SK-N-SH treated with all-trans-retinoic acid at 6 μM for 48 hours (cell line): Measurements from ENCODE around the gene CPXM2.

ENCODE experiments used
- ATAC-seq: fragments of 200-7000 bp; cut with Tn5 transposase; 3 replicates; pipeline ENCODE4 v1.9.1; 2020; ENCODE audit warnings: mild to moderate bottlenecking, moderate library complexity
- ARNTL ChIP-seq: fragments of 450-650 bp; formaldehyde crosslinking; IDR thresholded peaks from 2 replicates; pipeline ENCODE4 v1.5.0; 2020; ENCODE audit warnings: low read depth, mild to moderate bottlenecking, moderate library complexity, borderline replicate concordance
- BACH2 ChIP-seq: fragments of 250-450 bp; sonication (Bioruptor Pico); IDR thresholded peaks from 2 replicates; pipeline ENCODE4 v1.9.0; 2021; ENCODE audit warnings: mild to moderate bottlenecking, borderline replicate concordance
- CREB5 ChIP-seq: fragments of 250-450 bp; sonication (Bioruptor Pico); IDR thresholded peaks from 2 replicates; pipeline ENCODE4 v1.5.1; 2020; ENCODE audit warnings: low read depth, mild to moderate bottlenecking, moderate library complexity
- CSDC2 ChIP-seq: fragments of 250-450 bp; sonication (Bioruptor Pico); IDR thresholded peaks from 2 replicates; pipeline ENCODE4 v1.5.0; 2020; ENCODE audit warnings: mild to moderate bottlenecking, moderate library complexity
- ESRRG ChIP-seq: fragments of 250-450 bp; sonication (Bioruptor Pico); IDR thresholded peaks from 2 replicates; pipeline ENCODE4 v1.6.1; 2021; ENCODE audit warnings: mild to moderate bottlenecking
- GLIS3 ChIP-seq: fragments of 250-450 bp; sonication (Bioruptor Pico); IDR thresholded peaks from 2 replicates; pipeline ENCODE4 v1.5.0; 2020; ENCODE audit warnings: mild to moderate bottlenecking, moderate library complexity
- OSR1 ChIP-seq: fragments of 250-450 bp; sonication (Bioruptor Pico); IDR thresholded peaks from 2 replicates; pipeline ENCODE4 v1.8.0; 2022; ENCODE audit warnings: moderate library complexity, mild to moderate bottlenecking, inconsistent platforms
- PPARA ChIP-seq: fragments of 250-450 bp; sonication (Bioruptor Pico); IDR thresholded peaks from 2 replicates; pipeline ENCODE4 v1.5.0; 2020; ENCODE audit warnings: mild to moderate bottlenecking, borderline replicate concordance
- RARB ChIP-seq: fragments of 250-450 bp; sonication (Bioruptor Pico); IDR thresholded peaks from 2 replicates; pipeline ENCODE4 v1.8.0; 2021; ENCODE audit warnings: mild to moderate bottlenecking, moderate library complexity
- SNAI2 ChIP-seq: fragments of 250-450 bp; sonication (Bioruptor Pico); IDR thresholded peaks from 2 replicates; pipeline ENCODE4 v1.5.0; 2020; ENCODE audit warnings: mild to moderate bottlenecking, moderate library complexity
- TOX ChIP-seq: fragments of 250-450 bp; sonication (Bioruptor Pico); IDR thresholded peaks from 2 replicates; pipeline ENCODE4 v1.8.0; 2021; ENCODE audit warnings: mild to moderate bottlenecking, moderate library complexity, borderline replicate concordance
- TSHZ2 ChIP-seq: fragments of 250-450 bp; sonication (Bioruptor Pico); IDR thresholded peaks from 2 replicates; pipeline ENCODE4 v1.5.0; 2020; ENCODE audit warnings: mild to moderate bottlenecking, moderate library complexity
- ZC3H10 ChIP-seq: fragments of 250-450 bp; sonication (Bioruptor Pico); IDR thresholded peaks from 2 replicates; pipeline ENCODE4 v1.5.1; 2021; ENCODE audit warnings: mild to moderate bottlenecking, moderate library complexity
- ZFP3 ChIP-seq: fragments of 250-450 bp; sonication (Bioruptor Pico); IDR thresholded peaks from 2 replicates; pipeline ENCODE4 v1.5.0; 2020; ENCODE audit warnings: mild to moderate bottlenecking, moderate library complexity
- ZFP30 ChIP-seq: fragments of 450-650 bp; formaldehyde crosslinking; IDR thresholded peaks from 2 replicates; pipeline ENCODE4 v1.5.0; 2022; ENCODE audit warnings: mild to moderate bottlenecking, moderate library complexity
- ZNF565 ChIP-seq: fragments of 450-650 bp; formaldehyde crosslinking; conservative IDR thresholded peaks from 2 replicates; pipeline ENCODE4 v1.5.0; 2020; ENCODE audit warnings: low read depth, mild to moderate bottlenecking, moderate library complexity
- ZNF70 ChIP-seq: fragments of 450-650 bp; formaldehyde crosslinking; IDR thresholded peaks from 2 replicates; pipeline ENCODE4 v1.5.0; 2020; ENCODE audit warnings: mild to moderate bottlenecking, moderate library complexity
- TF ChIP-seq, protein P1 (sequence below): fragments of 250-450 bp; sonication (Bioruptor Pico); IDR thresholded peaks from 2 replicates; pipeline ENCODE4 v1.8.0; 2021; ENCODE audit warnings: low read depth, mild to moderate bottlenecking, moderate library complexity, borderline replicate concordance
- TF ChIP-seq, protein P2 (sequence below): fragments of 250-450 bp; sonication (Bioruptor Pico); IDR thresholded peaks from 2 replicates; pipeline ENCODE4 v1.8.0; 2020; ENCODE audit warnings: mild to moderate bottlenecking, moderate library complexity, borderline replicate concordance
- TF ChIP-seq, protein P3 (sequence below): fragments of 250-450 bp; sonication (Bioruptor Pico); IDR thresholded peaks from 2 replicates; pipeline ENCODE4 v1.5.1; 2021; ENCODE audit warnings: mild to moderate bottlenecking, moderate library complexity

CPXM2 gene

GRCh38 chr10:123761666-123762230, 129.9 kb downstream of the CPXM2 start (continued):
- TF ChIP-seq, protein P1, sequence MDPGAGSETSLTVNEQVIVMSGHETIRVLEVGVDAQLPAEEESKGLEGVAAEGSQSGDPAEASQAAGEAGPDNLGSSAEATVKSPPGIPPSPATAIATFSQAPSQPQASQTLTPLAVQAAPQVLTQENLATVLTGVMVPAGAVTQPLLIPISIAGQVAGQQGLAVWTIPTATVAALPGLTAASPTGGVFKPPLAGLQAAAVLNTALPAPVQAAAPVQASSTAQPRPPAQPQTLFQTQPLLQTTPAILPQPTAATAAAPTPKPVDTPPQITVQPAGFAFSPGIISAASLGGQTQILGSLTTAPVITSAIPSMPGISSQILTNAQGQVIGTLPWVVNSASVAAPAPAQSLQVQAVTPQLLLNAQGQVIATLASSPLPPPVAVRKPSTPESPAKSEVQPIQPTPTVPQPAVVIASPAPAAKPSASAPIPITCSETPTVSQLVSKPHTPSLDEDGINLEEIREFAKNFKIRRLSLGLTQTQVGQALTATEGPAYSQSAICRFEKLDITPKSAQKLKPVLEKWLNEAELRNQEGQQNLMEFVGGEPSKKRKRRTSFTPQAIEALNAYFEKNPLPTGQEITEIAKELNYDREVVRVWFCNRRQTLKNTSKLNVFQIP (CRISPR knock-in tag), result no peak
- TF ChIP-seq CSDC2 (CRISPR knock-in tag) (no peak), GLIS3 (CRISPR knock-in tag) (no peak)

DNA sequence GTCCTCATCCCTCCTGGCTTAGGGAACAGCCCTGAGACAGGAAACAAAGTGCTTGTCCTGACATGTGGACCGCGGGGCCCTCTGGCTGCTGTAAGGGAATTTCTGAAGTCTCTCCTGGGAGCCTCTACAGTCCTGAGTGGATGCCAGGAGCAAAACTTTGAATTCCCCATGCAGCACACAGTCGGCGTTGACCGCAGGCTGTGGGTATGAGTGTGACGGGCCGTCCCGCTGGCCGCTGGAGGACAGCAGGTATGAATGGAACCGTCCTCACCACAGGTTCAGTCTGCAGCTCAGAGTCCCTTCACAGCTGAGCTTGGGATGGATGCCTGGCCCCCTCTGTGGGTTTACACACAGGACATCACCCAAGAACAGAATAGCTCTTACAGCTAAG, 130.6 kb downstream of the CPXM2 start:
- ATAC-seq, result no peak
- no peak for TF ChIP-seq CSDC2 (CRISPR knock-in tag)
- TF ChIP-seq RARB (CRISPR knock-in tag), result no peak
- TF ChIP-seq, protein P1 (CRISPR knock-in tag), result no peak
- TF ChIP-seq ZNF70 (CRISPR knock-in tag), result no peak
- no peak for TF ChIP-seq BACH2
- no peak for TF ChIP-seq ARNTL (CRISPR knock-in tag)

DNA sequence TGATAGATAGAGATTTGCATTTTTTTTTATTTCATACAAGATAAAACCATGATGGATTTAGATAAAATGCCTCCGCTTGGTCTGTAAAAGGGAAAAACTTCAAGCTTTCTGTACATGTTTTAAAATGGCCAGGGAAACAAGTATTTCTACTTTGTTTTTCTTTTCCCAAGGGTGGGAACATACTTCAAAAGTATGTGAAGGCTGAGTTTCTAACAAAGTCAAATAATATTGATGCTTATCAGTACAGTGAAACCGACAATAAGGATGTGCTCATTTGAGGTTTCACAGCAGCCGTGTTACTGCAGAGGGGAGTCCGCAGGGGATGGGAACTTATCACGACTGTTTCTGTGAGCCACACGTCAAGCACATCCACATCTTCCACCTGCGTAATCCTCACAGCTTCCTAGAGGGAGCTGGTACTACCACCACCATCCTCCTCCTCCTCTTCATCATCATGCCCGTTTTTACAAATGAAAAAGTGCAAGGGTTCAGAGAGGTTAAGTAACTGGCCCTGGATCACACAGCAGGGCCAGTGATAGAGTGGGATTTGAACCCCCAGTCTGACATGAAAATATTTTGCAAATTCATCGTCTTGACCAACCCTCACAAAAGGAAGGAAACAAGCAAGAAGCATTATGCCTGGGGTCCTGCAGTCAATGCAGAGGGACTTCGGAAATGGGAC, 131.1 kb downstream of the CPXM2 start:
- ATAC-seq, result no peak
- no peak for TF ChIP-seq TOX

- no peak for TF ChIP-seq RARB (CRISPR knock-in tag)
- no peak for TF ChIP-seq CREB5 (CRISPR knock-in tag)
- TF ChIP-seq ZNF70 (CRISPR knock-in tag), result no peak
- no peak for TF ChIP-seq ZFP30 (CRISPR knock-in tag)
- TF ChIP-seq PPARA (CRISPR knock-in tag), result no peak
- no peak for TF ChIP-seq ZFP3 (CRISPR knock-in tag)
- TF ChIP-seq GLIS3 (CRISPR knock-in tag), result no peak
- TF ChIP-seq TSHZ2, result no peak
- TF ChIP-seq, protein P2, sequence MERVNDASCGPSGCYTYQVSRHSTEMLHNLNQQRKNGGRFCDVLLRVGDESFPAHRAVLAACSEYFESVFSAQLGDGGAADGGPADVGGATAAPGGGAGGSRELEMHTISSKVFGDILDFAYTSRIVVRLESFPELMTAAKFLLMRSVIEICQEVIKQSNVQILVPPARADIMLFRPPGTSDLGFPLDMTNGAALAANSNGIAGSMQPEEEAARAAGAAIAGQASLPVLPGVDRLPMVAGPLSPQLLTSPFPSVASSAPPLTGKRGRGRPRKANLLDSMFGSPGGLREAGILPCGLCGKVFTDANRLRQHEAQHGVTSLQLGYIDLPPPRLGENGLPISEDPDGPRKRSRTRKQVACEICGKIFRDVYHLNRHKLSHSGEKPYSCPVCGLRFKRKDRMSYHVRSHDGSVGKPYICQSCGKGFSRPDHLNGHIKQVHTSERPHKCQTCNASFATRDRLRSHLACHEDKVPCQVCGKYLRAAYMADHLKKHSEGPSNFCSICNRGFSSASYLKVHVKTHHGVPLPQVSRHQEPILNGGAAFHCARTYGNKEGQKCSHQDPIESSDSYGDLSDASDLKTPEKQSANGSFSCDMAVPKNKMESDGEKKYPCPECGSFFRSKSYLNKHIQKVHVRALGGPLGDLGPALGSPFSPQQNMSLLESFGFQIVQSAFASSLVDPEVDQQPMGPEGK (CRISPR knock-in tag), result no peak
- TF ChIP-seq CSDC2 (CRISPR knock-in tag), result no peak
- TF ChIP-seq, protein P3, sequence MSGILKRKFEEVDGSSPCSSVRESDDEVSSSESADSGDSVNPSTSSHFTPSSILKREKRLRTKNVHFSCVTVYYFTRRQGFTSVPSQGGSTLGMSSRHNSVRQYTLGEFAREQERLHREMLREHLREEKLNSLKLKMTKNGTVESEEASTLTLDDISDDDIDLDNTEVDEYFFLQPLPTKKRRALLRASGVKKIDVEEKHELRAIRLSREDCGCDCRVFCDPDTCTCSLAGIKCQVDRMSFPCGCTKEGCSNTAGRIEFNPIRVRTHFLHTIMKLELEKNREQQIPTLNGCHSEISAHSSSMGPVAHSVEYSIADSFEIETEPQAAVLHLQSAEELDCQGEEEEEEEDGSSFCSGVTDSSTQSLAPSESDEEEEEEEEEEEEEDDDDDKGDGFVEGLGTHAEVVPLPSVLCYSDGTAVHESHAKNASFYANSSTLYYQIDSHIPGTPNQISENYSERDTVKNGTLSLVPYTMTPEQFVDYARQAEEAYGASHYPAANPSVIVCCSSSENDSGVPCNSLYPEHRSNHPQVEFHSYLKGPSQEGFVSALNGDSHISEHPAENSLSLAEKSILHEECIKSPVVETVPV (CRISPR knock-in tag), result no peak
- TF ChIP-seq ZC3H10, result no peak
- no peak for TF ChIP-seq TOX
- no peak for TF ChIP-seq ESRRG (CRISPR knock-in tag)
- TF ChIP-seq ZNF565 (CRISPR knock-in tag), result no peak
- no peak for TF ChIP-seq OSR1 (CRISPR knock-in tag)
- no peak for TF ChIP-seq SNAI2
- ATAC-seq, result no peak
These were observed 132.0 kb downstream of the CPXM2 start for GRCh38 chr10:123759501-123760031.
